ENCODE measurements around the gene SLC5A1.

- TF ChIP-seq JUN (IDR thresholded peaks at IDR 0.05) (no peak), POLR2A (IDR thresholded peaks at IDR 0.05; ENCODE audit: low read length) (no peak), CHD4 (IDR thresholded peaks at IDR 0.05; ENCODE audit: borderline replicate concordance) (no peak), RFX5 (IDR thresholded peaks at IDR 0.05) (no peak), RAD21 (conservative IDR thresholded peaks at IDR 0.05 in 1 of 2, IDR thresholded peaks at IDR 0.05 in 1 of 2) (no peak), USF2 (IDR thresholded peaks at IDR 0.05) (no peak), FOSL2 (IDR thresholded peaks at IDR 0.05) (no peak), FOSL2 (CRISPR knock-in tag; IDR thresholded peaks at IDR 0.05) (no peak), EP300 (IDR thresholded peaks at IDR 0.05) (no peak), E2F6 (IDR thresholded peaks at IDR 0.05; ENCODE audit: borderline replicate concordance, low read depth) (no peak), MAX (IDR thresholded peaks at IDR 0.05) (no peak)
- TF ChIP-seq, protein P1, sequence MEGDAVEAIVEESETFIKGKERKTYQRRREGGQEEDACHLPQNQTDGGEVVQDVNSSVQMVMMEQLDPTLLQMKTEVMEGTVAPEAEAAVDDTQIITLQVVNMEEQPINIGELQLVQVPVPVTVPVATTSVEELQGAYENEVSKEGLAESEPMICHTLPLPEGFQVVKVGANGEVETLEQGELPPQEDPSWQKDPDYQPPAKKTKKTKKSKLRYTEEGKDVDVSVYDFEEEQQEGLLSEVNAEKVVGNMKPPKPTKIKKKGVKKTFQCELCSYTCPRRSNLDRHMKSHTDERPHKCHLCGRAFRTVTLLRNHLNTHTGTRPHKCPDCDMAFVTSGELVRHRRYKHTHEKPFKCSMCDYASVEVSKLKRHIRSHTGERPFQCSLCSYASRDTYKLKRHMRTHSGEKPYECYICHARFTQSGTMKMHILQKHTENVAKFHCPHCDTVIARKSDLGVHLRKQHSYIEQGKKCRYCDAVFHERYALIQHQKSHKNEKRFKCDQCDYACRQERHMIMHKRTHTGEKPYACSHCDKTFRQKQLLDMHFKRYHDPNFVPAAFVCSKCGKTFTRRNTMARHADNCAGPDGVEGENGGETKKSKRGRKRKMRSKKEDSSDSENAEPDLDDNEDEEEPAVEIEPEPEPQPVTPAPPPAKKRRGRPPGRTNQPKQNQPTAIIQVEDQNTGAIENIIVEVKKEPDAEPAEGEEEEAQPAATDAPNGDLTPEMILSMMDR (IDR thresholded peaks at IDR 0.05): no peak
- TF ChIP-seq, protein P2, sequence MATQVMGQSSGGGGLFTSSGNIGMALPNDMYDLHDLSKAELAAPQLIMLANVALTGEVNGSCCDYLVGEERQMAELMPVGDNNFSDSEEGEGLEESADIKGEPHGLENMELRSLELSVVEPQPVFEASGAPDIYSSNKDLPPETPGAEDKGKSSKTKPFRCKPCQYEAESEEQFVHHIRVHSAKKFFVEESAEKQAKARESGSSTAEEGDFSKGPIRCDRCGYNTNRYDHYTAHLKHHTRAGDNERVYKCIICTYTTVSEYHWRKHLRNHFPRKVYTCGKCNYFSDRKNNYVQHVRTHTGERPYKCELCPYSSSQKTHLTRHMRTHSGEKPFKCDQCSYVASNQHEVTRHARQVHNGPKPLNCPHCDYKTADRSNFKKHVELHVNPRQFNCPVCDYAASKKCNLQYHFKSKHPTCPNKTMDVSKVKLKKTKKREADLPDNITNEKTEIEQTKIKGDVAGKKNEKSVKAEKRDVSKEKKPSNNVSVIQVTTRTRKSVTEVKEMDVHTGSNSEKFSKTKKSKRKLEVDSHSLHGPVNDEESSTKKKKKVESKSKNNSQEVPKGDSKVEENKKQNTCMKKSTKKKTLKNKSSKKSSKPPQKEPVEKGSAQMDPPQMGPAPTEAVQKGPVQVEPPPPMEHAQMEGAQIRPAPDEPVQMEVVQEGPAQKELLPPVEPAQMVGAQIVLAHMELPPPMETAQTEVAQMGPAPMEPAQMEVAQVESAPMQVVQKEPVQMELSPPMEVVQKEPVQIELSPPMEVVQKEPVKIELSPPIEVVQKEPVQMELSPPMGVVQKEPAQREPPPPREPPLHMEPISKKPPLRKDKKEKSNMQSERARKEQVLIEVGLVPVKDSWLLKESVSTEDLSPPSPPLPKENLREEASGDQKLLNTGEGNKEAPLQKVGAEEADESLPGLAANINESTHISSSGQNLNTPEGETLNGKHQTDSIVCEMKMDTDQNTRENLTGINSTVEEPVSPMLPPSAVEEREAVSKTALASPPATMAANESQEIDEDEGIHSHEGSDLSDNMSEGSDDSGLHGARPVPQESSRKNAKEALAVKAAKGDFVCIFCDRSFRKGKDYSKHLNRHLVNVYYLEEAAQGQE (IDR thresholded peaks at IDR 0.05): no peak
Measured at GRCh38 chr22:32132126-32132525, 89.1 kb downstream of the SLC5A1 start.

Measured in A549 (cell line).